Bronchial epithelial cell (primary cell): ENCODE measurements around the gene CGGBP1. TPM values are rescaled to one million over a fixed set of nuclear protein-coding genes. Genes with fewer than 3 reads are reported as not detected.

ENCODE experiments used
- DNase-seq: peaks from one replicate; pipeline ENCODE4 v3.0.0-alpha.2; 2010; ENCODE audit warnings: low read depth
- FAIRE-seq: peaks from 2 replicates; lab custom pipeline; 2011; peaks lifted over from hg19 to GRCh38; lab: Jason Lieb, UNC
- H3K27me3 ChIP-seq: 2 replicates; pipeline ENCODE4 v1.5.1; 2011; ENCODE audit warnings: low read length; ENCODE audit not compliant: control insufficient read depth, insufficient read depth
- H3K36me3 ChIP-seq: 2 replicates; pipeline ENCODE4 v1.5.1; 2011; ENCODE audit warnings: low read length; ENCODE audit not compliant: control insufficient read depth, insufficient read depth
- H3K4me3 ChIP-seq: 2 replicates; pipeline ENCODE4 v1.5.1; 2011; ENCODE audit warnings: mild to moderate bottlenecking, low read depth, low read length, control low read depth
- total RNA-seq: library from RNA; depleted of rRNA; stranded (reverse); fragments of >200 nt; gene quantifications from 2 replicates; pipeline ENCODE4 v1.2.1, GENCODE V29; 2014
- TF ChIP-seq, protein P1 (sequence below): IDR thresholded peaks from 2 replicates; pipeline ENCODE4 v1.5.1; 2011; ENCODE audit warnings: mild to moderate bottlenecking, moderate library complexity, low read length, control low read depth, inconsistent platforms; ENCODE audit not compliant: insufficient read depth, severe bottlenecking

The CGGBP1 gene
- total RNA-seq, 1 donor from 2014 or later = 30.0 TPM

DNA sequence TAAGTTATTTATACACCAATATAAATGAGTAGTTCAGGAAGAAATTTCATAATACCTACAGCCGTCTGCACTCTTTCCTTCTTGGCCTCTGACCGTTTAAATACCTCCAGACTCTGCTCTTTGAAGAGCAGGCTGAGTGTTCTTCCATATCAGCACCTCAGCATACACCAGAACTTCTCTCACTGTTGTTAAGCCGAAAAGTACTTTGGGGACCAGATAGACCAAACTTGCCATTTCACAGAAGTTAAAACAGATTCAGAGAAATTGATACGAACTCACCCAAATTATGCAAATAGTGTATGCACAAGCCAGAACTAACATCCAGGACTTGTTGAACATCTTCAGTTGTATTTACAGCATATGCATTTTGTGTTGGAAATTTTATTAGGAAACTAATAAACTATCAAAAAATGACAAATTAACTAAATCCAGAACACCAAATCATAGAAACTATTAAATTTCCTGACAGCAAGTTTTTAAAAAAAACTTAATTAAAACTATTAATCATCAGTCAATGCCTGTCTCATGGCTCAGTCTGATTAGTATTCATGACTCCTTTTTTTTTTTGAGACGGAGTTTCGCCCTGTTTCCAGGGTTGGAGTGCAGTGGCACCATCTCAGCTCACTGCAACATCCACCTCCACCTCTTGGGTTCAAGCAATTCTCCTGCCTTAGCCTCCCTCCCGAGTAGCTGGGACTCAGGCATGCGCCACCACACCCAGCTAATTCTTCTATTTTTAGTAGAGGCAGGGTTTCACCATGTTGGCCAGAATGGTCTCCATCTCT lies 24.1 kb downstream of the CGGBP1 start:
- H3K27me3 ChIP-seq = no peaks in the 10 kb centered on the region
- no peaks in the 10 kb centered on the region for H3K36me3 ChIP-seq
- no peak overlapping the region for H3K4me3 ChIP-seq
- TF ChIP-seq, protein P1, sequence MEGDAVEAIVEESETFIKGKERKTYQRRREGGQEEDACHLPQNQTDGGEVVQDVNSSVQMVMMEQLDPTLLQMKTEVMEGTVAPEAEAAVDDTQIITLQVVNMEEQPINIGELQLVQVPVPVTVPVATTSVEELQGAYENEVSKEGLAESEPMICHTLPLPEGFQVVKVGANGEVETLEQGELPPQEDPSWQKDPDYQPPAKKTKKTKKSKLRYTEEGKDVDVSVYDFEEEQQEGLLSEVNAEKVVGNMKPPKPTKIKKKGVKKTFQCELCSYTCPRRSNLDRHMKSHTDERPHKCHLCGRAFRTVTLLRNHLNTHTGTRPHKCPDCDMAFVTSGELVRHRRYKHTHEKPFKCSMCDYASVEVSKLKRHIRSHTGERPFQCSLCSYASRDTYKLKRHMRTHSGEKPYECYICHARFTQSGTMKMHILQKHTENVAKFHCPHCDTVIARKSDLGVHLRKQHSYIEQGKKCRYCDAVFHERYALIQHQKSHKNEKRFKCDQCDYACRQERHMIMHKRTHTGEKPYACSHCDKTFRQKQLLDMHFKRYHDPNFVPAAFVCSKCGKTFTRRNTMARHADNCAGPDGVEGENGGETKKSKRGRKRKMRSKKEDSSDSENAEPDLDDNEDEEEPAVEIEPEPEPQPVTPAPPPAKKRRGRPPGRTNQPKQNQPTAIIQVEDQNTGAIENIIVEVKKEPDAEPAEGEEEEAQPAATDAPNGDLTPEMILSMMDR = no peak
- no peak for FAIRE-seq
- DNase-seq = no peak

DNA sequence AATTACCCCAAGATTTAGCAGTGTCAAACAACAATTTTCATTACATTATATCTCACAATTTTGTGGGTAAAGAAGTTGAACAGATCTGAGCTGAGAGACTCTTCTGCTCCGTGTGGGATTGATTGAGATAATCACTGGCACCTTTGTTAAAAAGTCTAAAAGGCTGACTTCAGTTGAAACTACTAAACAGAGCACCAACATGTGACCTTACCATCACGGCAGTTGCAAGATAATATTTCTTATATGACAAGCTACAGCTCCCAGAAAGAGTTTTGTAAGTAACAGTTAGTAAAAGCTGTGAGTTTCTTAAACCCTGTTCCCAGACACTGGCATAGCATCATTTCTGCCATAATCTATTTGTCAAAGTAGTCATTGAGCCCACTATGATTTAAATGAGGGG lies 25.0 kb downstream of the CGGBP1 start:
- FAIRE-seq (no peak), DNase-seq (no peak)
- H3K36me3 ChIP-seq = no peaks in the 10 kb centered on the region
- H3K27me3 ChIP-seq = no peaks in the 10 kb centered on the region
- H3K4me3 ChIP-seq = no peak overlapping the region
- TF ChIP-seq, protein P1 = no peak

- DNase-seq (no peak), FAIRE-seq (no peak)
- H3K36me3 ChIP-seq = no peaks in the 10 kb centered on the region
- H3K4me3 ChIP-seq = no peak overlapping the region
- TF ChIP-seq, protein P1 = no peak
- H3K27me3 ChIP-seq = no peaks in the 10 kb centered on the region
Measured at GRCh38 chr3:88033079-88033478, 25.7 kb downstream of the CGGBP1 start.

GRCh38 chr3:88032245-88032644 lies 26.6 kb downstream of the CGGBP1 start:
- DNase-seq (no peak), FAIRE-seq (no peak)
- Histone ChIP-seq H3K27me3 (no peaks in the 10 kb centered on the region), H3K4me3 (peak overlapping the region; percentile 32), H3K36me3 (no peaks in the 10 kb centered on the region)
- TF ChIP-seq, protein P1 = no peak

DNA sequence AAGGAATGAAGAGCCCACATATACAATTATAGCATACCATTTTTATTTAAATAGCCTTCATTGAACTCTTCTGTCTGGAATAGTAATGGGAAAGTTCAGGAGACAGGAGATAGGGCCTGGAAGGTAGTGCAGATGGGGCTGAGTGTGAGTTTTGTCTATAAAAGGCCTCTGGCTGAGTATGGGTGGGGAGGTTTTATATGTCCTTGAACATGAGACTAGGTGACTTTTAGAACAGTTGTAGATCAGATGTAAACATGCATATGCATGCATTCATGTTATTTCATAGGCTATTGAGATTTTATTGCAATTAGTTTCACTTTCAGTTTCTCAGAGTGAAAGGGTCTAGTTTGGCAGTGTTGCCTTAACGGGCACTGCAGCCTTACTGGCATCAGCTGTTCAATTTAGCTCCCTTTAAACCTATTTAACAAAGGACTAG lies 27.1 kb downstream of the CGGBP1 start:
- no peaks in the 10 kb centered on the region for H3K36me3 ChIP-seq
- FAIRE-seq (no peak), DNase-seq (peak; percentile 34)
- TF ChIP-seq, protein P1 = no peak
- peak overlapping the region; percentile 32 for H3K4me3 ChIP-seq
- no peaks in the 10 kb centered on the region for H3K27me3 ChIP-seq
